Measurements from ENCODE around the gene PTPRM.
"Not testable (repeated sequence)": the region's sequence is repeated elsewhere in the genome, so short reads cannot be mapped to it uniquely, and the experiment has no call there.

The PTPRM gene

GRCh38 chr18:7728297-7728696 is 161.2 kb downstream of the PTPRM start:
- no peak for DNase-seq

- no peak for DNase-seq
Measured at GRCh38 chr18:7729868-7730267, 162.8 kb downstream of the PTPRM start.

- no peak for DNase-seq
Measured at GRCh38 chr18:7730682-7731081, 163.6 kb downstream of the PTPRM start.

- DNase-seq: no peak
Measured at GRCh38 chr18:7733642-7734041, 166.5 kb downstream of the PTPRM start.

- DNase-seq: no peak
Measured at GRCh38 chr18:7735196-7735595, 168.1 kb downstream of the PTPRM start.

GRCh38 chr18:7735626-7736175 is 168.6 kb downstream of the PTPRM start:
- no peak for DNase-seq

- DNase-seq: not testable (repeated sequence)
Measured at GRCh38 chr18:7736526-7736925, 169.4 kb downstream of the PTPRM start.

- DNase-seq: no peak
Measured at GRCh38 chr18:7737550-7737949, 170.4 kb downstream of the PTPRM start.

- DNase-seq: no peak
Measured at GRCh38 chr18:7740821-7741220, 173.7 kb downstream of the PTPRM start.

- DNase-seq: no peak
Measured at GRCh38 chr18:7741640-7742039, 174.5 kb downstream of the PTPRM start.

- no peak for DNase-seq
Measured at GRCh38 chr18:7742224-7742623, 175.1 kb downstream of the PTPRM start.

- DNase-seq: no peak
Measured at GRCh38 chr18:7743256-7743655, 176.1 kb downstream of the PTPRM start.

- DNase-seq: no peak
Measured at GRCh38 chr18:7746106-7746505, 179.0 kb downstream of the PTPRM start.

GRCh38 chr18:7748251-7749007 is 181.3 kb downstream of the PTPRM start:
- DNase-seq: no peak

- DNase-seq: no peak
Measured at GRCh38 chr18:7749008-7749405, 181.9 kb downstream of the PTPRM start.

- DNase-seq: no peak
Measured at GRCh38 chr18:7749510-7749981, 182.4 kb downstream of the PTPRM start.

- DNase-seq: no peak
Measured at GRCh38 chr18:7750095-7750663, 183.1 kb downstream of the PTPRM start.

- DNase-seq: no peak
Measured at GRCh38 chr18:7750966-7751365, 183.8 kb downstream of the PTPRM start.

GRCh38 chr18:7754258-7754657 is 187.1 kb downstream of the PTPRM start:
- DNase-seq: no peak

GRCh38 chr18:7754725-7755181 is 187.6 kb downstream of the PTPRM start:
- DNase-seq: no peak

GRCh38 chr18:7755753-7756475 is 188.8 kb downstream of the PTPRM start:
- DNase-seq: no peak

GRCh38 chr18:7757175-7757574 is 190.1 kb downstream of the PTPRM start:
- DNase-seq: no peak

GRCh38 chr18:7758764-7759163 is 191.6 kb downstream of the PTPRM start:
- no peak for DNase-seq

Data from inflammatory macrophage (primary cell).